Measurements from ENCODE around the gene AIDA.

DNA sequence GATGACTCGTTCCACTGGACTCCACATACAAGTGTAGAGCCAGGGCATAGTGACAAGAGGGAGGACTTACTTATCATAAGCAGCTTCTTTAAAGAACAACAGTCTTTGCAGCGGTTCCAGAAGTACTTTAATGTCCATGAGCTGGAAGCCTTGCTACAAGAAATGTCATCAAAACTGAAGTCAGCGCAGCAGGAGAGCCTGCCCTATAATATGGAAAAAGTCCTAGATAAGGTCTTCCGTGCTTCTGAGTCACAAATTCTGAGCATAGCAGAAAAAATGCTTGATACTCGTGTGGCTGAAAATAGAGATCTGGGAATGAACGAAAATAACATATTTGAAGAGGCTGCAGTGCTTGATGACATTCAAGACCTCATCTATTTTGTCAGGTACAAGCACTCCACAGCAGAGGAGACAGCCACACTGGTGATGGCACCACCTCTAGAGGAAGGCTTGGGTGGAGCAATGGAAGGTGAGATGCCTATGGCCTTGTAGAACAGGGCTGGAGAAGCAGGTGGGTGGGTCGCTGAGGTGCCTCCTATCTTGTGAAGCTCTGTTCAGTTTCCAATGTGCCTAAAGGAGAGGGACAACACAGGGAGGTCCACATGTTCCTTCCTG, 82.3 kb downstream of the AIDA start:
- TF ChIP-seq, protein P1, sequence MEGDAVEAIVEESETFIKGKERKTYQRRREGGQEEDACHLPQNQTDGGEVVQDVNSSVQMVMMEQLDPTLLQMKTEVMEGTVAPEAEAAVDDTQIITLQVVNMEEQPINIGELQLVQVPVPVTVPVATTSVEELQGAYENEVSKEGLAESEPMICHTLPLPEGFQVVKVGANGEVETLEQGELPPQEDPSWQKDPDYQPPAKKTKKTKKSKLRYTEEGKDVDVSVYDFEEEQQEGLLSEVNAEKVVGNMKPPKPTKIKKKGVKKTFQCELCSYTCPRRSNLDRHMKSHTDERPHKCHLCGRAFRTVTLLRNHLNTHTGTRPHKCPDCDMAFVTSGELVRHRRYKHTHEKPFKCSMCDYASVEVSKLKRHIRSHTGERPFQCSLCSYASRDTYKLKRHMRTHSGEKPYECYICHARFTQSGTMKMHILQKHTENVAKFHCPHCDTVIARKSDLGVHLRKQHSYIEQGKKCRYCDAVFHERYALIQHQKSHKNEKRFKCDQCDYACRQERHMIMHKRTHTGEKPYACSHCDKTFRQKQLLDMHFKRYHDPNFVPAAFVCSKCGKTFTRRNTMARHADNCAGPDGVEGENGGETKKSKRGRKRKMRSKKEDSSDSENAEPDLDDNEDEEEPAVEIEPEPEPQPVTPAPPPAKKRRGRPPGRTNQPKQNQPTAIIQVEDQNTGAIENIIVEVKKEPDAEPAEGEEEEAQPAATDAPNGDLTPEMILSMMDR (tag by site-specific recombination; IDR thresholded peaks at IDR 0.05): no peak
- TF ChIP-seq ZNF707 (tag by site-specific recombination; IDR thresholded peaks at IDR 0.05) (no peak), ZNF792 (tag by site-specific recombination; IDR thresholded peaks at IDR 0.05) (no peak), SCRT1 (tag by site-specific recombination; IDR thresholded peaks at IDR 0.05; ENCODE audit: borderline replicate concordance) (no peak), ZNF433 (tag by site-specific recombination; IDR thresholded peaks at IDR 0.05; ENCODE audit: low read depth) (no peak), KLF8 (tag by site-specific recombination; IDR thresholded peaks at IDR 0.05) (no peak), ZBTB7A (tag by site-specific recombination; IDR thresholded peaks at IDR 0.05; ENCODE audit: low read depth) (no peak), ZNF174 (tag by site-specific recombination; IDR thresholded peaks at IDR 0.05) (no peak), EGR2 (tag by site-specific recombination; IDR thresholded peaks at IDR 0.05; ENCODE audit: low read depth) (no peak), YY1 (tag by site-specific recombination; IDR thresholded peaks at IDR 0.05) (no peak), BCL11A (tag by site-specific recombination; IDR thresholded peaks at IDR 0.05; ENCODE audit: low read depth) (no peak), ZFP41 (tag by site-specific recombination; IDR thresholded peaks at IDR 0.05; ENCODE audit: borderline replicate concordance) (no peak), ZNF202 (tag by site-specific recombination; IDR thresholded peaks at IDR 0.05; ENCODE audit: borderline replicate concordance) (no peak)
- TF ChIP-seq, protein P2, sequence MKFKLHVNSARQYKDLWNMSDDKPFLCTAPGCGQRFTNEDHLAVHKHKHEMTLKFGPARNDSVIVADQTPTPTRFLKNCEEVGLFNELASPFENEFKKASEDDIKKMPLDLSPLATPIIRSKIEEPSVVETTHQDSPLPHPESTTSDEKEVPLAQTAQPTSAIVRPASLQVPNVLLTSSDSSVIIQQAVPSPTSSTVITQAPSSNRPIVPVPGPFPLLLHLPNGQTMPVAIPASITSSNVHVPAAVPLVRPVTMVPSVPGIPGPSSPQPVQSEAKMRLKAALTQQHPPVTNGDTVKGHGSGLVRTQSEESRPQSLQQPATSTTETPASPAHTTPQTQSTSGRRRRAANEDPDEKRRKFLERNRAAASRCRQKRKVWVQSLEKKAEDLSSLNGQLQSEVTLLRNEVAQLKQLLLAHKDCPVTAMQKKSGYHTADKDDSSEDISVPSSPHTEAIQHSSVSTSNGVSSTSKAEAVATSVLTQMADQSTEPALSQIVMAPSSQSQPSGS (tag by site-specific recombination; IDR thresholded peaks at IDR 0.05; ENCODE audit: low read depth): no peak
